ENCODE measurements around the gene FRMPD2.

FRMPD2 gene

DNA sequence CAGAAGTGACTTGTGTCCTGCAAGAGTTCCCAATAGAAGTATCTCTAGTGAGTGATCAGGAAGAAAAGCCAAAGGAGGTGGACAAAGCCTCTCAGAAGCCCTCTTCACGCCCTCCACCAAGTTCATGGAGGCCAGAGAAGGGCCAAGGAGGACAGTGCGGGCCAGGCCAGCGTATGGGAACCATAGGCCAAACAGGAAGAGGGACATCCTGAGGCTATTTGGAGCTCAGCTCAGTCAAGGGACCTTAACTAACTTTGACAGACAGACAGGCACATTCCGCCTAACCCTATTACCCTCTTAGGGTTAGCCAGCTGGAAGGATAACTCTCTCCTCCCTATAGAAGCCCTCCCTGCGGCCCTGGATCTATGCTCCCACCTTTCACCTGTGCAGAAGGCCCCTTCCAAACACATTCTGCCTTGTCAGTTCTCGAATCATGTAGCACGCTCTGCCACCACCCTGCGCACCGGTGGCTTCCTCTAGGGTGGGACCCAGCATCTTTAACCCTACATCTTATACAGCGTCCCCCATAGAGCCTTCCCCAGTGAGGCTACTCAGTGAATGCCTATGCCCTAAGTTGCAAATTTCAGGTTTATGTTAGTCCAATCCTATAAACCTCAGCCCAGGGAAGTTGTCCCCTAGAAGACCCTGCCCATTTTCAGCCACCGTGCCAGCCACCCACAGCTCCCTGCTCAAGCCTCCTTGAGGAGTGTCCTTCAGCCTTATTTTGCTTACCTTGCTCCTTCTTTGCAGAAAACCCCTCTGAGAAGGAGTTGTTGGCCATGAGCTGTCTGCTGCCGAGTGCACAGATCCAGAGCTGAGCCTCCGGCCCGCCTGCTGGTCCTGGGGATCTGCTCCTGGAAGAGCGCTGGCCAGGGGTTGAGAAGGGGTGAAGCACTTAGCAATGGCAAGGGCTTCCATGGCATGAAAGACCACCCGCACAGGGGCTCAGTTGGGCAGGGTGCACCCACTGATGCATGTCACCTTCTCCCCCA lies 36.9 kb downstream of the FRMPD2 start:
- no peak for DNase-seq (ENCODE audit: insufficient read length, low spot score)

DNA sequence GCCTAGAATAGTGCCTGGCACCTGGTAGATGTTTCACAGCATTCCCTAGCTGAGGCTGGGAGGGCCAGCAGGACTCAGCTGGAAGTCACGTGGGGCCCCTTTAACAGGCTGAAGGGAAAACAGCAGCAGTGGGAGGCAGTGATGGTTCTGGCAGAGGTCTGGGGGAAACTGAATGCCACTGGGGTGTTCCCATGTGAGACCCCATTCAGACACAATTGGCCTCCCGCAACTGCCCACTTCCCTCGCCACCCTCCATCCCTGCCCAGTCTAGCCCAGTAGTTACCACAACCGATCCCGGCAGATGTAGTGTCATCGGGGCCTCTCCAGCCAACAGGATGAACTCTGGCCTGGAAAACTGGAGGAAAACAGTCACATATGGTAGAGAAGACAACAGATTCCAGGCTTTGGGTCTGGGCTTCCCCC lies 38.3 kb downstream of the FRMPD2 start:
- TF ChIP-seq TAF1 (IDR thresholded peaks at IDR 0.05; ENCODE audit: low read depth, low read length) (no peak), POLR2A (IDR thresholded peaks at IDR 0.05; ENCODE audit: low read depth, low read length) (no peak)
- no peak for DNase-seq (ENCODE audit: insufficient read length, low spot score)
- no peak for FAIRE-seq

More for the DNA sequence above, 36.9 kb downstream of the FRMPD2 start:
- TF ChIP-seq POLR2A (IDR thresholded peaks at IDR 0.05; ENCODE audit: low read depth, low read length) (no peak), SPI1 (IDR thresholded peaks at IDR 0.05; ENCODE audit: low read depth, low read length) (no peak), POLR2AphosphoS5 (IDR thresholded peaks at IDR 0.05; ENCODE audit: low read depth, low read length) (no peak)
- FAIRE-seq: no peak

DNA sequence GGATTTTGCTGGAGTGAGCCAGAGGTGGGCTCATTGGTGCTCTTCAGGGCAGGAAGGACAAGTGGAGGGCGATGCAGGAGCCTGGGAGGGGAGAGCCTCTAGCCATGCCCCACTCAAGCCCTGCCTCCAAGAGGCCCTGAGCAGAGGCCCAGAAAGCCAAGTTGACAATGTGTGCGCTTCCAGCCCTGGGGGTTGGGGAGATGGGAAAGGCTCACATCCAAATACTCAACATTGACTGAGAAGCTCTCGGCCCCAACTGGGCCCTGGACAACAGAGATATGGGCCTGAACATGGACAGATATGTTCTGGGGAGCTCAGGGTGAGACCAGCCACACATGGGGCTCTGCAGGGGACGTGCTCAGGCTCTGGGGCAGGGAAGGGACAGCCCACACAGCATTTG lies 39.0 kb downstream of the FRMPD2 start:
- FAIRE-seq (no peak), DNase-seq (ENCODE audit: insufficient read length, low spot score) (no peak)
- no peak for TF ChIP-seq POLR2A (IDR thresholded peaks at IDR 0.05; ENCODE audit: low read depth, low read length)
- TF ChIP-seq PAX5 (IDR thresholded peaks at IDR 0.05; ENCODE audit: insufficient read depth, low read length, severe bottlenecking): no peak
- TF ChIP-seq TAF1 (IDR thresholded peaks at IDR 0.05; ENCODE audit: low read depth, low read length): no peak
- no peak for TF ChIP-seq SPI1 (IDR thresholded peaks at IDR 0.05; ENCODE audit: low read depth, low read length)
- no peak for TF ChIP-seq POU2F2 (IDR thresholded peaks at IDR 0.05; ENCODE audit: low read depth, low read length)

DNA sequence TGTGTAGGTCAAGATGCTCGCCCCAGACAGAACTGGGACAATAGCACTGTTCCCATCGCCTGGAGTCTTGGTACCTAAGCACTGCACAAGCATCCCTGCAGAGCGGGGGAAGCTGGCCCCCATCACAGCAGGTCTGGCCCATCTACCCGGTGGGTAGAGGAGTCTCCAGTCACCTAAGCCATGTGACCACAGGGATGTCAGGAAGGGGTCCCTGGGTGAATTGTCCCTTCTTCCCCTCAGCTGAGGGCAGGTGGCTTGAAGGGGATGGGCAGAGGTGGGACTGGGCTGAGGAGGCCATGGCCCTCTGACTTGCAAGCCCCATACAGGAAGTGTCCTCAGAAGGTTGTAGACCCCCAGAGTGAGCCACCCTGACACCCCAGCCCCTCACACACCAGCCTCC lies 39.7 kb downstream of the FRMPD2 start:
- FAIRE-seq (no peak), DNase-seq (ENCODE audit: insufficient read length, low spot score) (no peak)
- TF ChIP-seq PAX5 (IDR thresholded peaks at IDR 0.05; ENCODE audit: insufficient read depth, low read length, severe bottlenecking) (no peak), POLR2A (IDR thresholded peaks at IDR 0.05; ENCODE audit: low read depth, low read length) (no peak), SPI1 (IDR thresholded peaks at IDR 0.05; ENCODE audit: low read depth, low read length) (no peak), TAF1 (IDR thresholded peaks at IDR 0.05; ENCODE audit: low read depth, low read length) (no peak), POU2F2 (IDR thresholded peaks at IDR 0.05; ENCODE audit: low read depth, low read length) (no peak), POLR2AphosphoS5 (IDR thresholded peaks at IDR 0.05; ENCODE audit: low read depth, low read length) (no peak)

DNA sequence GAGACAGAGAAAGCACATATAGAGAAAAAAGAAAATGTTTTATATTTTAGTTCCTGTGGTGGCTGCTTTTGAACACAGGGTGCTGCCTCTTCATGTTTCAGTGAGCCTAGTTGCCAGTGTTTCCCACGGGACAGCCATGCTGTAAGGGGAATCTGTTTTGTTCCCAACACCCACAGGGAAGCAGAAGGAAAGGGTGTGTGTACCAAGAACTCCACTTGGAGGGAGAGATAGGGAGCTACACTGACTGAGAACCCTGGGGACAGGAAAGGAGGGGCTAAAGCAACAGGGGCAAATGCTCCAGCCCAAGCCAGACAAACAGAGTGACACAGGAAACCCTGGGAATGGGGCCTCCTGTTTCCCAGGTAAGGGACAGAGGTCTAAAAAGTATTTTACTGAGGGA lies 40.2 kb downstream of the FRMPD2 start:
- no peak for TF ChIP-seq SPI1 (IDR thresholded peaks at IDR 0.05; ENCODE audit: low read depth, low read length)
- no peak for TF ChIP-seq POU2F2 (IDR thresholded peaks at IDR 0.05; ENCODE audit: low read depth, low read length)
- no peak for TF ChIP-seq PAX5 (IDR thresholded peaks at IDR 0.05; ENCODE audit: insufficient read depth, low read length, severe bottlenecking)
- no peak for DNase-seq (ENCODE audit: insufficient read length, low spot score)
- FAIRE-seq: no peak

DNA sequence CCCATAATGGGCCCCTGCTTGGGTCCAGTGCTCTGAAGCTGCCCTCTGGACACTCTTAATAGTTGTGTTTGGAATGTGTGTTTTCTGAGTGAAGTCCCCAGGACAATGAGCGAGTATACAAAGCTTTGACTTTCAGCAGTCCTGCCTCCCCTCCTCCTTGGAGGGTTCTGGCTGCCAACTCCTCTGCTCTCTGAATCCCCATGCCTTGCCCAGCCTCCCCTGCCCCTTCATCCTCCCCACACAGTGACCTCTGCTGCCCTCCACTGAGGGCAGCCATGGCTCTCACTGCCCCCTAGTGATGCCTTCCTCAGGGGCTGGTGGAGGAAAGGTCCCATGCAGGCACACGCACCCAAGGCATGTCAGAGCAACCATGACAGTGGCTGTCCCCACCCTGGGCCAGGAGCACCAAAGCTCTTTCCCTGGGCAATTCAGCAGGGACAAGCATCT lies 40.9 kb downstream of the FRMPD2 start:
- TF ChIP-seq POLR2A (IDR thresholded peaks at IDR 0.05; ENCODE audit: low read depth, low read length): no peak
- no peak for TF ChIP-seq POLR2AphosphoS5 (IDR thresholded peaks at IDR 0.05; ENCODE audit: low read depth, low read length)
- no peak for TF ChIP-seq SPI1 (IDR thresholded peaks at IDR 0.05; ENCODE audit: low read depth, low read length)
- TF ChIP-seq PAX5 (IDR thresholded peaks at IDR 0.05; ENCODE audit: insufficient read depth, low read length, severe bottlenecking): no peak
- no peak for TF ChIP-seq TAF1 (IDR thresholded peaks at IDR 0.05; ENCODE audit: low read depth, low read length)
- TF ChIP-seq POU2F2 (IDR thresholded peaks at IDR 0.05; ENCODE audit: low read depth, low read length): no peak
- DNase-seq (ENCODE audit: insufficient read length, low spot score): no peak
- FAIRE-seq: no peak

DNA sequence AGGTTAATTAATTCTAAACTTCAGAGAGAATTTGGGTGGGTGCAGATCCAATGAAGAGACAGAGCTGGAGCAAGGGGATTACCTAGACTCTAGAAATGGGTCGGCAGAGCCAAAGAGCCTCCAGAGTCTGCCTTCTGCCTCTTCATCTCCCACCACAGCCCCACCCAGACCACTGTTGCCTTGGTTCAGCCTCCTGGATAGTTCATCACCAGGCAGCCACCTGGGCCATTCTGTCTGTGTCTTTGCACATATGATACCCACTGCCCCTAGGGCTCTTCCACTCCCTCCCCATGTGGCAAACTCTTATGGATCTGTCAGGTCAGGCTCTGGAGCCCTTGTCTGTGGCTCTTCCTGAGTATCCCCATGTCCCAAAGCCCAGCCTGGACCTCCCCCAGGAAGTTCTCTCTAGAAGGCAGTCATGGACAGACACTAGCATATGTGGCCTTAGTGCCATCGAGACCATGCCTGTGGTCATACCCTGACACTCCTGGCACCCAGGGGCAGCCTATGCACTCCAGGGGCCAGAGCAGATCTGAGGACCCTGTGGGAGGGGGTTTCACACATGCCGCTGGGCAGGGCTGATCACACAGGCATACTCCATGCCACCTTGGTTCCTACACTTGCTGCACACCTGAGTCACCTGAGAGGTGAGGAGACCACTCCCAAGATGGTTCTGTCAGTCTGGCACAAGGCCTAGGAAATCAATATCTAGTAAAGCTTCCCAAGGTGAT lies 41.6 kb downstream of the FRMPD2 start:
- FAIRE-seq (no peak), DNase-seq (ENCODE audit: insufficient read length, low spot score) (no peak)
- TF ChIP-seq POU2F2 (IDR thresholded peaks at IDR 0.05; ENCODE audit: low read depth, low read length) (no peak), PAX5 (IDR thresholded peaks at IDR 0.05; ENCODE audit: insufficient read depth, low read length, severe bottlenecking) (no peak), TAF1 (IDR thresholded peaks at IDR 0.05; ENCODE audit: low read depth, low read length) (no peak), POLR2AphosphoS5 (IDR thresholded peaks at IDR 0.05; ENCODE audit: low read depth, low read length) (no peak), SPI1 (IDR thresholded peaks at IDR 0.05; ENCODE audit: low read depth, low read length) (no peak), POLR2A (IDR thresholded peaks at IDR 0.05; ENCODE audit: low read depth, low read length) (no peak)

DNA sequence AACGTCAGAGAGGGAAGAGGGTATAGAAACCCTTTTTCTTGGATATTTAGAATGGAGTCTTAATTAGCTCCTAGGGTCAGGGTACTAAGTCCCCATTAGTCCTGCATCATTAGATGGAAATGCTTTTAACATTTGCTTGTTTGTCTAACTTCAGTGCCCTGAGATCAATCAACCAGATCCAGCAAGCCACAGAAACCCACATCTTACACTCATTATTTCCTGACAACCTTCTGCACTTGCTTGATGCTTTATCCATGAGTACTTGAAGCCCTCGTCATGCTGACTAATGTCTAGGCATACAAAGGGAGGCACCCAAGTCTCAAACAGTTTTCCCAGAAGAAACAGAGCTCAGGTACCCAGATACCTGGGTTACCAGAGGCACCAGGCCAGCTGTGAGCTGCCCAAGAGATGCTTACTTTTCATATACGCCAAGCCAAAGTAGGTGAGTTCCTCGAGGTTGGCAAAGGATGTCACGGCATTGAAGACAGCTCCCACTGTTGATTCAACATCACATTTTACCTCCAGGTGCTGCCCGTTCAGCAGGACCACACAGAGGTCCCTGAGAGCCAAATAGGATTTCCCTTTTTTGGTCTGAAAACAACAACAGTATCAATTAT lies 42.7 kb downstream of the FRMPD2 start:
- TF ChIP-seq PAX5 (IDR thresholded peaks at IDR 0.05; ENCODE audit: insufficient read depth, low read length, severe bottlenecking) (no peak), SPI1 (IDR thresholded peaks at IDR 0.05; ENCODE audit: low read depth, low read length) (no peak), POU2F2 (IDR thresholded peaks at IDR 0.05; ENCODE audit: low read depth, low read length) (no peak), POLR2A (IDR thresholded peaks at IDR 0.05; ENCODE audit: low read depth, low read length) (no peak), TAF1 (IDR thresholded peaks at IDR 0.05; ENCODE audit: low read depth, low read length) (no peak), POLR2AphosphoS5 (IDR thresholded peaks at IDR 0.05; ENCODE audit: low read depth, low read length) (no peak)
- FAIRE-seq: peak; percentile 93
- DNase-seq (ENCODE audit: insufficient read length, low spot score): no peak

DNA sequence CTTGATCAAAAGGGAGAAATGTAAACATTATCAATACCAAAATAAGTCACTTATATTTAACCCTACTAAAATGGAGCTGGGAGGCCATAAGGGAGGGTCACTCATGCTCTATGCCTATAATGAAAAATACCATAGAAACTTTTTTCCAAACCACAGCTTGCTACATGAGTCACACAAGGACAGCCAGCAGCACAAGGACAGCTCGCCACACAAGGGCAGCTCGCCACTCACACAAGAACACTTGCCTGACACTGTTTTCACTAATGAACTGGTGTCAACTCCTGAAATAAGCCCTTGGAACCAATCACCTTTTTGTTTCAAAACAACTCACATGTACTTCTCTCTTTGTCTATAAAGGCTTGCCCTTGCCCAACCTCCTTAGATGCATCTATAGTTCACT lies 43.3 kb downstream of the FRMPD2 start:
- no peak for FAIRE-seq
- TF ChIP-seq POLR2AphosphoS5 (IDR thresholded peaks at IDR 0.05; ENCODE audit: low read depth, low read length) (no peak), TAF1 (IDR thresholded peaks at IDR 0.05; ENCODE audit: low read depth, low read length) (no peak)
- no peak for DNase-seq (ENCODE audit: insufficient read length, low spot score)

All from GM12891 (cell line).